HCT116 (cell line): ENCODE results near the gene AGRP. TPM values are rescaled to one million over a fixed set of nuclear protein-coding genes. Genes with fewer than 3 reads are reported as not detected.

Source experiments
- ATAC-seq: fragments of 200-7000 bp; cut with Tn5 transposase; 2 replicates; pipeline ENCODE4 v1.9.1; 2020; ENCODE audit warnings: mild to moderate bottlenecking, moderate library complexity
- BruUV-seq: library from RNA; stranded (reverse); fragments of 400-500 nt; replicated peaks from 2 replicates; lab custom pipeline; 2021; lab: Mats Ljungman, UMichigan
- CTCF ChIA-PET: fragments of 300-600 bp; sonication (Branson Sonifier 250); formaldehyde crosslinking; loops from one replicate; lab custom pipeline; 2021; ENCODE audit warnings: antibody characterized with exemption; lab: Charles Lee
- POLR2A ChIA-PET: fragments of 300-600, 350-600 bp; sonication (Branson Sonifier 250); formaldehyde crosslinking; loops from one replicate; lab custom pipeline; 2021; ENCODE audit warnings: antibody characterized with exemption; lab: Charles Lee
- RAD21 ChIA-PET, 2 experiments: fragments of 300-600 bp; sonication (Branson Sonifier 250); formaldehyde crosslinking; loops; one replicate each; lab custom pipeline; 2023; ENCODE audit warnings: low total read pairs in 2 of 2; ENCODE audit not compliant: uncharacterized antibody in 2 of 2, unreplicated experiment in 2 of 2, low non-redundant PET in 1 of 2; lab: Charles Lee
- DNase-seq: peaks from one replicate; pipeline ENCODE4 v3.0.0-alpha.2; 2010; ENCODE audit warnings: low read depth, low spot score
- H2AFZ ChIP-seq: fragments of 200-600 bp; shearing (Covaris generic), sonication (generic); 2 replicates; pipeline ENCODE4 v1.6.1; 2017; ENCODE audit warnings: low read depth, mixed run types, mixed read lengths, antibody characterized with exemption, low read length; ENCODE audit not compliant: poor library complexity, severe bottlenecking
- H3K27ac ChIP-seq: 2 replicates; pipeline ENCODE4 v1.5.1; 2012; ENCODE audit warnings: low read depth, low read length
- H3K27me3 ChIP-seq: fragments of 200-600 bp; sonication (generic); 2 replicates; pipeline ENCODE4 v1.6.1; 2016; ENCODE audit warnings: mixed run types, low read length, mixed read lengths; ENCODE audit not compliant: insufficient read depth
- H3K36me3 ChIP-seq, 2 experiments: fragments of 200-500 bp in 1 of 2; fragments of 200-600 bp in 1 of 2; sonication (Bioruptor generic) in 1 of 2; sonication (generic) in 1 of 2; 2 replicates each; pipeline versions ENCODE4 v1.5.1 to v1.6.1; 2014 to 2016; ENCODE audit warnings: low read length in 2 of 2, inconsistent platforms in 1 of 2, mixed read lengths in 1 of 2, mixed run types in 1 of 2; ENCODE audit not compliant: insufficient read depth in 2 of 2, control insufficient read depth in 1 of 2
- H3K4me1 ChIP-seq, 2 experiments: fragments of 200-600 bp in 1 of 2; sonication (generic) in 1 of 2; 2 replicates each; pipeline versions ENCODE4 v1.5.1 to v1.6.1; 2012 to 2017; ENCODE audit warnings: low read length in 2 of 2, inconsistent platforms in 1 of 2, mild to moderate bottlenecking in 1 of 2, mixed read lengths in 1 of 2, mixed run types in 1 of 2, moderate library complexity in 1 of 2; ENCODE audit not compliant: insufficient read depth in 2 of 2, control insufficient read depth in 1 of 2
- H3K4me2 ChIP-seq: fragments of 200-600 bp; sonication (generic); 2 replicates; pipeline ENCODE4 v1.6.1; 2017; ENCODE audit warnings: mixed run types, low read length, mixed read lengths
- H3K4me3 ChIP-seq, 2 experiments: fragments of 200-600 bp in 1 of 2; sonication (generic) in 1 of 2; replicated peaks in 1 of 2; 2 replicates each; pipeline ENCODE4 v1.5.1; 2011 to 2016; ENCODE audit warnings: low read length in 2 of 2, control low read depth in 1 of 2, low read depth in 1 of 2, mild to moderate bottlenecking in 1 of 2, mixed read lengths in 1 of 2, mixed run types in 1 of 2
- H3K79me2 ChIP-seq: fragments of 200-600 bp; sonication (generic); 2 replicates; pipeline ENCODE4 v1.6.1; 2017; ENCODE audit warnings: mild to moderate bottlenecking, mixed run types, low read length, moderate library complexity, mixed read lengths; ENCODE audit not compliant: insufficient read depth
- H3K9ac ChIP-seq: fragments of 200-600 bp; sonication (generic); 2 replicates; pipeline ENCODE4 v1.6.1; 2016; ENCODE audit warnings: low read length, mixed read lengths
- H3K9me2 ChIP-seq: fragments of 200-600 bp; sonication (generic), shearing (Covaris generic); 2 replicates; pipeline ENCODE4 v1.6.1; 2017; ENCODE audit warnings: mixed run types, mild to moderate bottlenecking, moderate library complexity; ENCODE audit not compliant: insufficient read depth
- H3K9me3 ChIP-seq, 2 experiments: fragments of 200-500 bp in 1 of 2; fragments of 200-600 bp in 1 of 2; sonication (Bioruptor generic) in 1 of 2; sonication (generic) in 1 of 2; 2 replicates each; pipeline ENCODE4 v1.6.1; 2014 to 2017; ENCODE audit warnings: low read length in 2 of 2, mixed read lengths in 2 of 2, inconsistent platforms in 1 of 2, low read depth in 1 of 2, mild to moderate bottlenecking in 1 of 2, mixed run types in 1 of 2, moderate library complexity in 1 of 2; ENCODE audit not compliant: control insufficient read depth in 1 of 2, insufficient read depth in 1 of 2
- H4K20me1 ChIP-seq: fragments of 200-600 bp; sonication (generic), shearing (Covaris generic); 2 replicates; pipeline ENCODE4 v1.6.1; 2017; ENCODE audit warnings: mixed run types, mild to moderate bottlenecking, moderate library complexity; ENCODE audit not compliant: insufficient read depth
- CBX3 ChIP-seq: IDR thresholded peaks from 2 replicates; pipeline ENCODE4 v1.6.1; 2012; ENCODE audit warnings: low read depth
- CEBPB ChIP-seq: IDR thresholded peaks from 2 replicates; pipeline ENCODE4 v1.6.1; 2012; ENCODE audit warnings: low read depth
- EZH2 ChIP-seq: fragments of 200-600 bp; sonication (generic); IDR thresholded peaks from 2 replicates; pipeline ENCODE4 v1.6.1; 2017; ENCODE audit warnings: antibody characterized with exemption, mixed run types
- FOSL1 ChIP-seq: IDR thresholded peaks from 2 replicates; pipeline ENCODE4 v1.6.1; 2012; ENCODE audit warnings: low read depth
- JUND ChIP-seq: IDR thresholded peaks from 2 replicates; pipeline ENCODE4 v1.6.1; 2012
- MAX ChIP-seq: IDR thresholded peaks from 2 replicates; pipeline ENCODE4 v1.6.1; 2012
- POLR2A ChIP-seq: IDR thresholded peaks from 2 replicates; pipeline ENCODE4 v1.7.0; 2011; ENCODE audit warnings: borderline replicate concordance; ENCODE audit not compliant: insufficient read depth, insufficient read length; ENCODE audit errors: extremely low read depth
- POLR2AphosphoS5 ChIP-seq: IDR thresholded peaks from 2 replicates; pipeline ENCODE4 v1.6.1; 2011; ENCODE audit warnings: mild to moderate bottlenecking, low read depth, low read length, moderate library complexity
- RAD21 ChIP-seq: IDR thresholded peaks from 2 replicates; pipeline ENCODE4 v1.6.1; 2012; ENCODE audit warnings: low read depth, mild to moderate bottlenecking
- REST ChIP-seq: IDR thresholded peaks from 2 replicates; pipeline ENCODE4 v1.6.1; 2012; ENCODE audit warnings: low read depth
- SIN3A ChIP-seq: IDR thresholded peaks from 2 replicates; pipeline ENCODE4 v1.6.1; 2012; ENCODE audit warnings: low read depth
- SRF ChIP-seq: IDR thresholded peaks from 2 replicates; pipeline ENCODE4 v1.6.1; 2012; ENCODE audit warnings: low read depth
- ZFX ChIP-seq: fragments of 450-650 bp; IDR thresholded peaks from 2 replicates; pipeline ENCODE4 v1.6.1; 2017
- intact Hi-C: fragments of 100-400 bp; cut with micrococcal nuclease; formaldehyde crosslinking; loops from 2 replicates; pipeline ENCODE4 v1.10.0; 2022
- total RNA-seq: library from RNA; stranded (reverse); gene quantifications from one replicate; pipeline ENCODE4 v1.2.1, GENCODE V29; 2021; ENCODE audit not compliant: unreplicated experiment

AGRP gene
- total RNA-seq, 1 experiment from 2014 or later: not detected

- CTCF ChIA-PET: interaction anchor here (5.4 kb wide), 1 partner anchor 9 kb away, joined by 37 read pairs; no protein-coding TSS in a partner anchor
- TSS peak; percentile 23 for BruUV-seq
- H3K36me3 ChIP-seq: no peaks in the 10 kb centered on the region
- TF ChIP-seq EZH2 (no peak), SIN3A (no peak), MAX (no peak), CEBPB (no peak), FOSL1 (no peak), ZFX (no peak), POLR2AphosphoS5 (no peak; the same call in 1 of the 2 replicates), RAD21 (no peak), SRF (no peak), JUND (no peak)
- ATAC-seq (peak; percentile 25), DNase-seq (no peak)
- intact Hi-C loops: no loop called here
- peak overlapping the region; percentile 90 for H3K27ac ChIP-seq
- H2AFZ ChIP-seq: no peak overlapping the region
- peak overlapping the region; percentile 77 to 91 for H3K4me3 ChIP-seq
- H4K20me1 ChIP-seq: no peaks in the 10 kb centered on the region
- H3K9me3 ChIP-seq: no peaks in the 10 kb centered on the region
- H3K9me2 ChIP-seq: no peaks in the 10 kb centered on the region
- H3K9ac ChIP-seq: peak overlapping the region; percentile 88
- peaks cover 17 to 55% of the 10 kb centered on the region in 2 experiments for H3K4me1 ChIP-seq
- H3K79me2 ChIP-seq: peaks cover 35% of the 10 kb centered on the region
- POLR2A ChIA-PET: no interaction called here
- H3K27me3 ChIP-seq: no peaks in the 10 kb centered on the region
- RAD21 ChIA-PET: no interaction called here
- H3K4me2 ChIP-seq: peak overlapping the region; percentile 99
These were observed 46.9 kb upstream of the AGRP start for GRCh38 chr16:67530013-67530939.

GRCh38 chr16:67529582-67530012, 46.2 kb upstream of the AGRP start:
- POLR2A ChIA-PET: no interaction called here
- H3K9me3 ChIP-seq: no peaks in the 10 kb centered on the region
- TF ChIP-seq POLR2A (no peak), CBX3 (no peak), REST (no peak), MAX (no peak)
- TF ChIP-seq, all 23 proteins: peak for 0
- TSS peak; percentile 58 for BruUV-seq
- DNase-seq (no peak), ATAC-seq (peak; percentile 21)
- Histone ChIP-seq H3K27ac (peak overlapping the region; percentile 90), H3K4me2 (peak overlapping the region; percentile 99), H2AFZ (no peak overlapping the region), H3K36me3 (no peaks in the 10 kb centered on the region), H3K4me3 (peak overlapping the region; percentile 77 to 91), H3K9ac (peak overlapping the region; percentile 88), H3K4me1 (peaks cover 17 to 58% of the 10 kb centered on the region in 2 experiments), H3K9me2 (no peaks in the 10 kb centered on the region), H3K79me2 (peaks cover 30% of the 10 kb centered on the region), H4K20me1 (no peaks in the 10 kb centered on the region), H3K27me3 (no peaks in the 10 kb centered on the region)
- ChIA-PET CTCF (interaction anchor here (1.2 to 5.4 kb wide), 2 partner anchors 8 to 35 kb away, joined by 3 to 37 read pairs; no protein-coding TSS in a partner anchor), RAD21 (no interaction called here)
- intact Hi-C loops: loop anchor here (10.0 kb wide), 3 partner anchors 275 to 705 kb away; partner anchors contain the start of genes CTRL, ESRP2, PSMB10 and RANBP10
